GM23248 (cell line): ENCODE measurements around the gene SGPP2. TPM values are rescaled to one million over a fixed set of nuclear protein-coding genes. Genes with fewer than 3 reads are reported as not detected.
"Not testable (repeated sequence)": the region's sequence is repeated elsewhere in the genome, so short reads cannot be mapped to it uniquely, and the experiment has no call there.

Source experiments
- DNase-seq: peaks from one replicate; pipeline ENCODE4 v3.0.0-alpha.2; 2015
- H2AFZ ChIP-seq: fragments of 200-600 bp; sonication (generic); 2 replicates; pipeline ENCODE4 v1.6.1; 2016; ENCODE audit warnings: antibody characterized with exemption
- H3F3A ChIP-seq: fragments of 200-600 bp; sonication (generic); 2 replicates; pipeline ENCODE4 v1.6.1; 2016; ENCODE audit warnings: mild to moderate bottlenecking, antibody characterized with exemption, mixed run types; ENCODE audit not compliant: insufficient read depth
- H3K27ac ChIP-seq: fragments of 200-600 bp; sonication (generic); 2 replicates; pipeline ENCODE4 v1.5.1; 2016; ENCODE audit warnings: mild to moderate bottlenecking
- H3K27me3 ChIP-seq: fragments of 200-600 bp; sonication (generic); replicated peaks from 2 replicates; pipeline ENCODE4 v1.6.1; 2016; ENCODE audit warnings: mild to moderate bottlenecking; ENCODE audit not compliant: insufficient read depth
- H3K36me3 ChIP-seq: fragments of 200-600 bp; sonication (generic); 2 replicates; pipeline ENCODE4 v1.6.1; 2016; ENCODE audit warnings: low read depth, mild to moderate bottlenecking
- H3K4me1 ChIP-seq: fragments of 200-600 bp; sonication (generic); 2 replicates; pipeline ENCODE4 v1.6.1; 2016; ENCODE audit warnings: mild to moderate bottlenecking; ENCODE audit not compliant: insufficient read depth
- H3K4me2 ChIP-seq: fragments of 200-600 bp; sonication (generic); one replicate; pipeline ENCODE4 v1.6.1; 2016; ENCODE audit warnings: mild to moderate bottlenecking; ENCODE audit not compliant: unreplicated experiment
- H3K4me3 ChIP-seq: fragments of 200-600 bp; sonication (generic); 2 replicates; pipeline ENCODE4 v1.5.1; 2016; ENCODE audit warnings: mild to moderate bottlenecking
- H3K79me2 ChIP-seq: fragments of 200-600 bp; sonication (generic); 2 replicates; pipeline ENCODE4 v1.6.1; 2016; ENCODE audit warnings: mild to moderate bottlenecking; ENCODE audit not compliant: insufficient read depth
- H3K9ac ChIP-seq: fragments of 200-600 bp; sonication (generic); 2 replicates; pipeline ENCODE4 v1.6.1; 2016; ENCODE audit warnings: mild to moderate bottlenecking
- H3K9me2 ChIP-seq: fragments of 200-600 bp; sonication (generic); 2 replicates; pipeline ENCODE4 v1.6.1; 2016; ENCODE audit warnings: mixed run types, mild to moderate bottlenecking, moderate library complexity; ENCODE audit not compliant: insufficient read depth
- H3K9me3 ChIP-seq: fragments of 200-600 bp; sonication (generic); one replicate; pipeline ENCODE4 v1.6.1; 2017; ENCODE audit warnings: low read depth
- H4K20me1 ChIP-seq: fragments of 200-600 bp; sonication (generic); 2 replicates; pipeline ENCODE4 v1.6.0; 2016; ENCODE audit not compliant: insufficient read depth
- EZH2 ChIP-seq: fragments of 200-600 bp; sonication (generic); IDR thresholded peaks from 2 replicates; pipeline ENCODE4 v1.6.1; 2018; ENCODE audit warnings: antibody characterized with exemption, mild to moderate bottlenecking; ENCODE audit not compliant: insufficient read depth, poor library complexity, severe bottlenecking
- EZH2phosphoT487 ChIP-seq: fragments of 200-600 bp; sonication (generic); IDR thresholded peaks from 2 replicates; pipeline ENCODE4 v1.6.1; 2018; ENCODE audit warnings: antibody characterized with exemption, moderate library complexity, mild to moderate bottlenecking, low read depth; ENCODE audit not compliant: insufficient read depth
- WGBS, 2 experiments: methylation state at CpG; one replicate each; pipeline ENCODE4 v1.1.6; 2015 to 2017; ENCODE audit warnings: low lambda C conversion rate in 2 of 2, low coverage in 1 of 2; ENCODE audit errors: missing lambda C conversion rate in 2 of 2; 5-methylcytosine and 5-hydroxymethylcytosine counted together
- in situ Hi-C: fragments of 300-500 bp; cut with MboI; formaldehyde crosslinking; loops from 2 replicates; pipeline ENCODE4 v1.15.0; 2020
- polyA plus RNA-seq: library from polyadenylated mRNA; unstranded; fragments of >200 nt; fragmentation: Nextera tagmentation; extraction: Ambion mirVana; gene quantifications from 2 replicates; pipeline ENCODE4 v1.2.1, GENCODE V29; 2016
- total RNA-seq: library from RNA; depleted of rRNA; stranded (reverse); fragments of >200 nt; shearing (Covaris generic); gene quantifications from 2 replicates; pipeline ENCODE4 v1.2.3, GENCODE V29; 2014

SGPP2 gene
- total and polyA plus RNA-seq, 2 experiments from 2014 or later = not detected

- Histone ChIP-seq H3K9ac (no peak overlapping the region), H3K4me3 (no peak overlapping the region), H3K4me1 (peaks cover 15% of the 10 kb centered on the region), H4K20me1 (no peaks in the 10 kb centered on the region), H2AFZ (no peak overlapping the region), H3F3A (peaks cover 16% of the 10 kb centered on the region), H3K4me2 (no peak overlapping the region), H3K27me3 (no peaks in the 10 kb centered on the region), H3K9me3 (no peaks in the 10 kb centered on the region), H3K36me3 (peaks cover 3% of the 10 kb centered on the region), H3K9me2 (no peaks in the 10 kb centered on the region), H3K79me2 (peaks cover 33% of the 10 kb centered on the region; the same call in 1 of the 2 replicates), H3K27ac (no peak overlapping the region)
- in situ Hi-C loops = no loop called here
- 93 to 96% methylated on average over 7 of the region's 7 CpGs for WGBS, 2 experiments
- DNase-seq = no peak
- TF ChIP-seq EZH2 (no peak), EZH2phosphoT487 (no peak)
These were observed 152.1 kb downstream of the SGPP2 start for GRCh38 chr2:222576171-222577081.

- Histone ChIP-seq H3F3A (peaks cover 16% of the 10 kb centered on the region), H3K9me3 (no peaks in the 10 kb centered on the region), H3K4me1 (peaks cover 15% of the 10 kb centered on the region), H3K27ac (no peak overlapping the region), H3K4me3 (no peak overlapping the region), H3K9ac (no peak overlapping the region), H2AFZ (no peak overlapping the region), H3K4me2 (no peak overlapping the region), H3K36me3 (no peaks in the 10 kb centered on the region), H3K27me3 (no peaks in the 10 kb centered on the region), H4K20me1 (no peaks in the 10 kb centered on the region), H3K79me2 (peaks cover 34% of the 10 kb centered on the region), H3K9me2 (no peaks in the 10 kb centered on the region)
- in situ Hi-C loops = no loop called here
- TF ChIP-seq EZH2 (no peak), EZH2phosphoT487 (no peak)
- no peak for DNase-seq
- WGBS, 2 experiments = 83 to 88% methylated on average over 3 of the region's 3 CpGs
These were observed 153.0 kb downstream of the SGPP2 start for GRCh38 chr2:222577341-222577740.

GRCh38 chr2:222582928-222583327 lies 158.6 kb downstream of the SGPP2 start:
- in situ Hi-C loops = no loop called here

GRCh38 chr2:222584589-222584988 lies 160.2 kb downstream of the SGPP2 start:
- H3K9me3 ChIP-seq, in situ Hi-C loops, H3K9me2 ChIP-seq, H3K27me3 ChIP-seq, H3K27ac ChIP-seq, H3K9ac ChIP-seq, H2AFZ ChIP-seq, H3K4me1 ChIP-seq, H4K20me1 ChIP-seq, DNase-seq, H3F3A ChIP-seq, H3K4me3 ChIP-seq, H3K4me2 ChIP-seq, H3K36me3 ChIP-seq: not testable (repeated sequence)
- H3K79me2 ChIP-seq = peaks cover 58% of the 10 kb centered on the region
- 99% methylated on average over 8 of the region's 8 CpGs for WGBS, 2 experiments

More at GRCh38 chr2:222582928-222583327, 158.6 kb downstream of the SGPP2 start:
- no peaks in the 10 kb centered on the region for H3K9me3 ChIP-seq
- no peaks in the 10 kb centered on the region for H3K9me2 ChIP-seq
- H3K27ac ChIP-seq = no peak overlapping the region
- no peak overlapping the region for H2AFZ ChIP-seq
- no peaks in the 10 kb centered on the region for H3K27me3 ChIP-seq
- H3K4me2 ChIP-seq = no peak overlapping the region
- no peaks in the 10 kb centered on the region for H4K20me1 ChIP-seq
- H3K4me1 ChIP-seq = 0 out of 2 replicates have a peak, but pooled peaks cover under 1% of the 10 kb centered on the region
- peaks cover 41% of the 10 kb centered on the region for H3K79me2 ChIP-seq
- TF ChIP-seq EZH2phosphoT487 = no peak
- no peak for TF ChIP-seq EZH2
- DNase-seq = peak; percentile 6
- H3K4me3 ChIP-seq = no peak overlapping the region
- no peak overlapping the region for H3K9ac ChIP-seq
- H3K36me3 ChIP-seq = no peaks in the 10 kb centered on the region; the same call in 1 of the 2 replicates
- no peaks in the 10 kb centered on the region for H3F3A ChIP-seq
